ENCODE results near the gene TMSB4X.

DNA sequence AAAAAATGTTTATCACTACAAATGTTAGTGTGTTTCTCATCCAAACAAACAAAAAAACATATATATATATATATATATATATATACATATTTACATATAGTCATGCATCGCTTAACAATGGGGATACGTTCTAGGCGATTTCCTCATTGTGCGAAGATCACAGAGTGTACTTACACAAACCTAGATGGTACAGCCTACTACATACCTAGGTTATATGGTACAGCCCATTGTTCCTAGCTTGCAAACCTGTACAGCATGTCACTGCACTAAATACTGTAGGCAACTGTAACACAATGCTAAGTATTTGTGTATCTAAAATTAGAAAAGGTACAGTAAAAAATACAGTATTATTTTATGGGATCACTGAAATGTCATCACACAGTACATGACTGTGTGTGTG is 16.4 kb upstream of the TMSB4X start:
- TF ChIP-seq, protein P1, sequence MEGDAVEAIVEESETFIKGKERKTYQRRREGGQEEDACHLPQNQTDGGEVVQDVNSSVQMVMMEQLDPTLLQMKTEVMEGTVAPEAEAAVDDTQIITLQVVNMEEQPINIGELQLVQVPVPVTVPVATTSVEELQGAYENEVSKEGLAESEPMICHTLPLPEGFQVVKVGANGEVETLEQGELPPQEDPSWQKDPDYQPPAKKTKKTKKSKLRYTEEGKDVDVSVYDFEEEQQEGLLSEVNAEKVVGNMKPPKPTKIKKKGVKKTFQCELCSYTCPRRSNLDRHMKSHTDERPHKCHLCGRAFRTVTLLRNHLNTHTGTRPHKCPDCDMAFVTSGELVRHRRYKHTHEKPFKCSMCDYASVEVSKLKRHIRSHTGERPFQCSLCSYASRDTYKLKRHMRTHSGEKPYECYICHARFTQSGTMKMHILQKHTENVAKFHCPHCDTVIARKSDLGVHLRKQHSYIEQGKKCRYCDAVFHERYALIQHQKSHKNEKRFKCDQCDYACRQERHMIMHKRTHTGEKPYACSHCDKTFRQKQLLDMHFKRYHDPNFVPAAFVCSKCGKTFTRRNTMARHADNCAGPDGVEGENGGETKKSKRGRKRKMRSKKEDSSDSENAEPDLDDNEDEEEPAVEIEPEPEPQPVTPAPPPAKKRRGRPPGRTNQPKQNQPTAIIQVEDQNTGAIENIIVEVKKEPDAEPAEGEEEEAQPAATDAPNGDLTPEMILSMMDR (IDR thresholded peaks at IDR 0.05; ENCODE audit: low read length) = no peak
- TF ChIP-seq EZH2 (IDR thresholded peaks at IDR 0.05; ENCODE audit: borderline replicate concordance, low read length) = no peak
